ENCODE measurements around the gene CCL4.
"Not testable (repeated sequence)": the region's sequence is repeated elsewhere in the genome, so short reads cannot be mapped to it uniquely, and the experiment has no call there.

Gene CCL4

GRCh38 chr17:36088670-36089338, 14.8 kb upstream of the CCL4 start:
- no peaks in the 10 kb centered on the region for H3K9me3 ChIP-seq (ENCODE audit: control insufficient read depth in 1 of 2, low read length in 2 of 2)
- no peaks in the 10 kb centered on the region for H3K36me3 ChIP-seq (ENCODE audit: control insufficient read depth in 1 of 2, insufficient read depth in 2 of 2, low read length in 2 of 2)
- no peaks in the 10 kb centered on the region for H3K27me3 ChIP-seq (ENCODE audit: low read depth, low read length)
- no peak overlapping the region for H3K27ac ChIP-seq (ENCODE audit: low read length)
- no peak overlapping the region for H3K4me3 ChIP-seq (ENCODE audit: low read depth in 1 of 2, low read length in 2 of 2)
- H3K4me1 ChIP-seq (ENCODE audit: control insufficient read depth in 1 of 2, insufficient read depth in 2 of 2, low read length in 2 of 2), result peaks cover 0 to 4% of the 10 kb centered on the region in 2 donors

GRCh38 chr17:36089339-36089865, 14.2 kb upstream of the CCL4 start:
- H3K27me3 ChIP-seq (ENCODE audit: low read depth, low read length), result no peaks in the 10 kb centered on the region
- no peaks in the 10 kb centered on the region for H3K9me3 ChIP-seq (ENCODE audit: control insufficient read depth in 1 of 2, low read length in 2 of 2)
- H3K36me3 ChIP-seq (ENCODE audit: control insufficient read depth in 1 of 2, insufficient read depth in 2 of 2, low read length in 2 of 2), result no peaks in the 10 kb centered on the region
- H3K4me1 ChIP-seq (ENCODE audit: control insufficient read depth in 1 of 2, insufficient read depth in 2 of 2, low read length in 2 of 2), result peaks cover 0 to 4% of the 10 kb centered on the region in 2 donors
- H3K27ac ChIP-seq (ENCODE audit: low read length), result no peak overlapping the region
- H3K4me3 ChIP-seq (ENCODE audit: low read depth in 1 of 2, low read length in 2 of 2), result no peak overlapping the region

GRCh38 chr17:36089888-36090836, 13.5 kb upstream of the CCL4 start, which contains the start of gene CCL3:
TSS of gene CCL3 (minus strand) at chr17:36090143. CDS start at chr17:36090058, 85 bp downstream.
- Histone ChIP-seq H3K36me3 (ENCODE audit: control insufficient read depth in 1 of 2, insufficient read depth in 2 of 2, low read length in 2 of 2) (no peaks in the 10 kb centered on the region), H3K4me1 (ENCODE audit: control insufficient read depth in 1 of 2, insufficient read depth in 2 of 2, low read length in 2 of 2) (peaks cover 0 to 3% of the 10 kb centered on the region in 2 donors), H3K4me3 (ENCODE audit: low read depth in 1 of 2, low read length in 2 of 2) (no peak within 1 kb of the TSS), H3K27ac (ENCODE audit: low read length) (no peak within 1 kb of the TSS), H3K9me3 (ENCODE audit: control insufficient read depth in 1 of 2, low read length in 2 of 2) (no peaks in the 10 kb centered on the region), H3K27me3 (ENCODE audit: low read depth, low read length) (no peaks in the 10 kb centered on the region)

DNA sequence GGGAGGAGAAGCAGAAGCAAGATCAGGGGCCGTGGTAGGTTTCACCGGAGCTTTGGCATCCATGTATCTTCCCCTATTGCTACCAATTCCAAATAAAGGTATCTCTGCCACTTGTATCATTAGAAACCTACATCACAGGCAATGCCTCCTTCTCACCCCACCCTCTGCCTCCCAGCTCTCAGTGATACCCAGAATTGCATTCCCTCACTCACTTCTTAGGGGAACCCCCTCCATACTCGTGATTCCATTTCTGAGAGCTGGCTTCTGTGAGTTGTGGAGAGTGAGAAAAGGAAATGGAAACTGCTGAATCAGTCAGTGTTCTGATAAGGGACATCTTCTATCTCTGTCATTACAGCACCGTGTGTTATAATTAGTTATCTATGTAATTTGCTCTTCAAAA, 11.4 kb upstream of the CCL4 start:
- no peaks in the 10 kb centered on the region for H3K27me3 ChIP-seq (ENCODE audit: low read depth, low read length)
- no peaks in the 10 kb centered on the region for H3K4me1 ChIP-seq (ENCODE audit: control insufficient read depth in 1 of 2, insufficient read depth in 2 of 2, low read length in 2 of 2)

DNA sequence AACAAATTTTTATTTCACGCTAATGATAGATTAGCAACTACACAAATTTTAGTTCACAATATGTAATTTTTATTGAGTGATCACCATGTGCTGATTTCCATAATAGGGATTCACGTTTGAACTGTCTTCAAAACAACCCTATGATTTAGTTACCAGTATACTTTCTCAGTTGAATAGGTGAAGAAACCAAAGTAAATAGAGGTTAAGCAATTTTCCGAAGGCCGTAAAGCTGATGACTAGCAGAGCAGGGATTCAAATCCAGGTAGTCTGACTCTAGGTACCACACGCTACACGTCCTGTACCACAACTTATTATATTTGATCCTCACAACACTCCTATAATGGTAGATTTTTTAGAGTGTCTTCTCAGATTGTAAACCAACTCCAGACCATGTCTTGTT, 10.9 kb upstream of the CCL4 start:
- not testable (repeated sequence) for H3K27me3 ChIP-seq (ENCODE audit: low read depth, low read length); H3K4me1 ChIP-seq (ENCODE audit: control insufficient read depth in 1 of 2, insufficient read depth in 2 of 2, low read length in 2 of 2); H3K36me3 ChIP-seq (ENCODE audit: control insufficient read depth in 1 of 2, insufficient read depth in 2 of 2, low read length in 2 of 2); H3K9me3 ChIP-seq (ENCODE audit: control insufficient read depth in 1 of 2, low read length in 2 of 2); H3K27ac ChIP-seq (ENCODE audit: low read length); H3K4me3 ChIP-seq (ENCODE audit: low read depth in 1 of 2, low read length in 2 of 2)

More for the DNA sequence above, 11.4 kb upstream of the CCL4 start:
- H3K36me3 ChIP-seq (ENCODE audit: control insufficient read depth in 1 of 2, insufficient read depth in 2 of 2, low read length in 2 of 2), result no peaks in the 10 kb centered on the region
- H3K4me3 ChIP-seq (ENCODE audit: low read depth in 1 of 2, low read length in 2 of 2), result no peak overlapping the region
- H3K9me3 ChIP-seq (ENCODE audit: control insufficient read depth in 1 of 2, low read length in 2 of 2), result no peaks in the 10 kb centered on the region
- H3K27ac ChIP-seq (ENCODE audit: low read length), result no peak overlapping the region

DNA sequence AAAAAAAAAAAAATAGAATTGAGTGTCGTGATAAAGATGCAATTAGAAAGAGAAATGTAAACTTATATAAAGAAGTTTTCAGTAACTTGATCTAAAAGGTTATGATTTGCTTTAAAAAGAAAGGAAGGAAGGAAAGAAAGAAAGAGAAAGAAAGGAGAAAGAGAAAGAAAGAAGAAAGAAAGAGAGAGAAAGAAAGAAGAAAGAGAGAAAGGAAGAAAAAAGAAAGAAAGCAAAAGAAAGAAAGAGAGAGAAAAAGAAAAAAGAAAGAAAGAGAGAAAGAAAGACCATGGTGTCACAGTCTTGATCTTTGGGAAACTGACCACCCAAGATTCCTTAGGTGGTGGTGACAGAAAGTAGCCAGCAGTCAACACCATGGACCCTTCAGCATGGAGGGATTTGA, 9.4 kb upstream of the CCL4 start:
- Histone ChIP-seq H3K4me3 (ENCODE audit: low read depth in 1 of 2, low read length in 2 of 2) (no peak overlapping the region), H3K4me1 (ENCODE audit: control insufficient read depth in 1 of 2, insufficient read depth in 2 of 2, low read length in 2 of 2) (no peaks in the 10 kb centered on the region), H3K27ac (ENCODE audit: low read length) (no peak overlapping the region), H3K36me3 (ENCODE audit: control insufficient read depth in 1 of 2, insufficient read depth in 2 of 2, low read length in 2 of 2) (no peaks in the 10 kb centered on the region), H3K9me3 (ENCODE audit: control insufficient read depth in 1 of 2, low read length in 2 of 2) (no peaks in the 10 kb centered on the region), H3K27me3 (ENCODE audit: low read depth, low read length) (no peaks in the 10 kb centered on the region)

DNA sequence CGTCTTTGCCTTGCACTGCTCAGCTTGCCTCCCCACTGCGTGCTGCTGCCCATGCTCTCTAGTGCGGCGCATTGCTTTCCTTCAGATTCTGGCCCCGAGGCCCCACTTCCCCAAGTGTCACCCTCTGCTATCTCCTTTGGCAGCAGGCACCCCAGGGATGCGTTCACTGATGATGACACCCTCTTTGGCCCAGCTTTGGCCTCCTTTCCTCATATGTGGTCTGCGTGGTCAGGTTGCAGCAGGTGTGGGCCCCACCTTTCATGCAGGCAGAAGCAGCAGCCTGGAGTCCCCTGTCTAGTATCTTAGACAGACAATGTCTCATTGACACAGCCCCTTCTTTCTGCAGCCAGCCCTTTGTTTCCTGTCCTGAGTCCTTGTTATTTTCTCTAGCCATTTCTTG, 8.9 kb upstream of the CCL4 start:
- Histone ChIP-seq H3K4me3 (ENCODE audit: low read depth in 1 of 2, low read length in 2 of 2) (no peak overlapping the region), H3K4me1 (ENCODE audit: control insufficient read depth in 1 of 2, insufficient read depth in 2 of 2, low read length in 2 of 2) (no peaks in the 10 kb centered on the region), H3K27ac (ENCODE audit: low read length) (no peak overlapping the region), H3K36me3 (ENCODE audit: control insufficient read depth in 1 of 2, insufficient read depth in 2 of 2, low read length in 2 of 2) (no peaks in the 10 kb centered on the region), H3K27me3 (ENCODE audit: low read depth, low read length) (no peaks in the 10 kb centered on the region), H3K9me3 (ENCODE audit: control insufficient read depth in 1 of 2, low read length in 2 of 2) (no peaks in the 10 kb centered on the region)

- Histone ChIP-seq H3K4me3 (ENCODE audit: low read depth in 1 of 2, low read length in 2 of 2) (no peak overlapping the region), H3K9me3 (ENCODE audit: control insufficient read depth in 1 of 2, low read length in 2 of 2) (no peaks in the 10 kb centered on the region), H3K4me1 (ENCODE audit: control insufficient read depth in 1 of 2, insufficient read depth in 2 of 2, low read length in 2 of 2) (no peaks in the 10 kb centered on the region), H3K27ac (ENCODE audit: low read length) (no peak overlapping the region), H3K36me3 (ENCODE audit: control insufficient read depth in 1 of 2, insufficient read depth in 2 of 2, low read length in 2 of 2) (no peaks in the 10 kb centered on the region), H3K27me3 (ENCODE audit: low read depth, low read length) (no peaks in the 10 kb centered on the region)
Measured at GRCh38 chr17:36095992-36096391, 7.6 kb upstream of the CCL4 start.

GRCh38 chr17:36099004-36099403, 4.6 kb upstream of the CCL4 start:
- not testable (repeated sequence) for H3K27ac ChIP-seq (ENCODE audit: low read length); H3K9me3 ChIP-seq (ENCODE audit: control insufficient read depth in 1 of 2, low read length in 2 of 2); H3K27me3 ChIP-seq (ENCODE audit: low read depth, low read length); H3K4me1 ChIP-seq (ENCODE audit: control insufficient read depth in 1 of 2, insufficient read depth in 2 of 2, low read length in 2 of 2); H3K36me3 ChIP-seq (ENCODE audit: control insufficient read depth in 1 of 2, insufficient read depth in 2 of 2, low read length in 2 of 2); H3K4me3 ChIP-seq (ENCODE audit: low read depth in 1 of 2, low read length in 2 of 2)

DNA sequence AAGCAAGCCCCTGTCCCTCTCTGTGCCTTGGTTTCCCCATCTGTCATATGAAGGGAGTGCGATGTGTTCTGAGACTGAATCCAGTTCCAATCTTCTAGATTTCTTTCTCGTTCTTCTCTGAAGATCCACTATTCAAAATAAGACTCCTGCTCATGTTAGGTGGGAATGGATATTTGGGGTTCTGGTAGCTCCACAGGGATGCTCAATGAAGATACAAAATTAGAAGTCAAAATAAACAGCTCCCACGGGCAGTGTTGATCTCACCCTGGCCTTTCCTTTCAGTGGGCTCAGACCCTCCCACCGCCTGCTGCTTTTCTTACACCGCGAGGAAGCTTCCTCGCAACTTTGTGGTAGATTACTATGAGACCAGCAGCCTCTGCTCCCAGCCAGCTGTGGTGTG, 619 bp downstream of the CCL4 start:
- not testable (repeated sequence) for H3K4me3 ChIP-seq (ENCODE audit: low read depth in 1 of 2, low read length in 2 of 2); H3K9me3 ChIP-seq (ENCODE audit: control insufficient read depth in 1 of 2, low read length in 2 of 2); H3K27ac ChIP-seq (ENCODE audit: low read length); H3K4me1 ChIP-seq (ENCODE audit: control insufficient read depth in 1 of 2, insufficient read depth in 2 of 2, low read length in 2 of 2); H3K36me3 ChIP-seq (ENCODE audit: control insufficient read depth in 1 of 2, insufficient read depth in 2 of 2, low read length in 2 of 2); H3K27me3 ChIP-seq (ENCODE audit: low read depth, low read length)

GRCh38 chr17:36104701-36105181, 1.1 kb downstream of the CCL4 start:
- Histone ChIP-seq H3K27ac (ENCODE audit: low read length) (no peak overlapping the region), H3K4me1 (ENCODE audit: control insufficient read depth in 1 of 2, insufficient read depth in 2 of 2, low read length in 2 of 2) (no peaks in the 10 kb centered on the region), H3K4me3 (ENCODE audit: low read depth in 1 of 2, low read length in 2 of 2) (no peak overlapping the region), H3K36me3 (ENCODE audit: control insufficient read depth in 1 of 2, insufficient read depth in 2 of 2, low read length in 2 of 2) (no peaks in the 10 kb centered on the region), H3K27me3 (ENCODE audit: low read depth, low read length) (no peaks in the 10 kb centered on the region), H3K9me3 (ENCODE audit: control insufficient read depth in 1 of 2, low read length in 2 of 2) (no peaks in the 10 kb centered on the region)
